A673 (cell line): Measurements from ENCODE around the gene ALPP.

Source experiments
- EZH2 ChIP-seq: fragments of 200-600 bp; sonication (generic); IDR thresholded peaks from 2 replicates; pipeline ENCODE4 v1.6.1; 2017; ENCODE audit warnings: borderline replicate concordance, low read depth, mild to moderate bottlenecking, mixed read lengths, antibody characterized with exemption, low read length; ENCODE audit not compliant: poor library complexity, severe bottlenecking
- TF ChIP-seq, protein P1 (sequence below): fragments of 300-800, 200-600 bp; sonication (generic); conservative IDR thresholded peaks from 2 replicates; pipeline ENCODE4 v1.5.1; 2017; ENCODE audit warnings: low read depth, mild to moderate bottlenecking, antibody characterized with exemption, low read length, moderate library complexity, mixed read lengths

DNA sequence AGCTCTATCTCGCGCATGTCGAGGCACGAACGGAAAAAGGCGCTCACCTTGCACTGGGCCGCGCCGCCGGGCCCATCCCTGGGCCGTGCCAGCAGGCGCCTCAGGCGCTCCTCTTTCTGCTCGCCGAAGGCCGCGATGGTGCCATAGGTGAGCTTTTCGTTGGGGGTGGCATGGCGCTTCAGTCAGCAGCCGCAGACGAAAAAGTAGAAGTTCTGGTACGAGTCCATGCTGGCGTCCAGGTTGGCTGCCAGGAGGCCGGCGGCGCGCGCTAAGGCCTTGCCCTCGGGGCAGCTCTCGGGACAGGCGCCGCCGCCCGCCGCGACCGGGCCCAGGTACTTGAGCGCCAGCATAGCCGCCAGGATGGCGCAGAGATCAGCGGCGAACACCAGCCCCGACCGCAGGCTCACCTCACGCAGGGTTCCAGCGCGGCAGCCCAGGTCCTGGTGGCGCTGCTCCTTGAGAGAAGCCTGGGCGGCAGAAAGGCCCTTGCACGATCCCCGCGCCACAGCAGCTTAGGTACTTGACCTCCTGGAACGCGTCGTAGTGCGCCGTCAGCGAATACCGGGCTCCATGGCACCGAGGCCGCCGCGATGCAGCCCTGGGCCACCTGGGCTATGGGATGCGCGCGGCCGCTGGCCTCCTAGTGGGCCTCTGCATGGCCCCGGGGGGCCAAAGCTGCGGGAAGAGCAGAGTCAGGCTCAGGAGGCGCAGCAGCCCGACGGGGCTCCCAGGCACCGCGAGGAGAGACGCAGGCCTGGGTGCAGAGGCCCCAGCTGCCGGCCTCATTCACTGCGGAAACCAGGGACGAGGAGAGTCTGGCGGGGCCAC is 40.9 kb downstream of the ALPP start:
- TF ChIP-seq, protein P1, sequence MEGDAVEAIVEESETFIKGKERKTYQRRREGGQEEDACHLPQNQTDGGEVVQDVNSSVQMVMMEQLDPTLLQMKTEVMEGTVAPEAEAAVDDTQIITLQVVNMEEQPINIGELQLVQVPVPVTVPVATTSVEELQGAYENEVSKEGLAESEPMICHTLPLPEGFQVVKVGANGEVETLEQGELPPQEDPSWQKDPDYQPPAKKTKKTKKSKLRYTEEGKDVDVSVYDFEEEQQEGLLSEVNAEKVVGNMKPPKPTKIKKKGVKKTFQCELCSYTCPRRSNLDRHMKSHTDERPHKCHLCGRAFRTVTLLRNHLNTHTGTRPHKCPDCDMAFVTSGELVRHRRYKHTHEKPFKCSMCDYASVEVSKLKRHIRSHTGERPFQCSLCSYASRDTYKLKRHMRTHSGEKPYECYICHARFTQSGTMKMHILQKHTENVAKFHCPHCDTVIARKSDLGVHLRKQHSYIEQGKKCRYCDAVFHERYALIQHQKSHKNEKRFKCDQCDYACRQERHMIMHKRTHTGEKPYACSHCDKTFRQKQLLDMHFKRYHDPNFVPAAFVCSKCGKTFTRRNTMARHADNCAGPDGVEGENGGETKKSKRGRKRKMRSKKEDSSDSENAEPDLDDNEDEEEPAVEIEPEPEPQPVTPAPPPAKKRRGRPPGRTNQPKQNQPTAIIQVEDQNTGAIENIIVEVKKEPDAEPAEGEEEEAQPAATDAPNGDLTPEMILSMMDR, result no peak
- TF ChIP-seq EZH2, result no peak
